HG03039 (cell line): ENCODE measurements around the gene CLDN5.

Experiments
- ATAC-seq: cut with Tn5 transposase; IDR thresholded peaks from one replicate; pipeline ENCODE4 v1.9.1; 2021; ENCODE audit warnings: mild to moderate bottlenecking, moderate library complexity; ENCODE audit not compliant: unreplicated experiment

CLDN5 gene

DNA sequence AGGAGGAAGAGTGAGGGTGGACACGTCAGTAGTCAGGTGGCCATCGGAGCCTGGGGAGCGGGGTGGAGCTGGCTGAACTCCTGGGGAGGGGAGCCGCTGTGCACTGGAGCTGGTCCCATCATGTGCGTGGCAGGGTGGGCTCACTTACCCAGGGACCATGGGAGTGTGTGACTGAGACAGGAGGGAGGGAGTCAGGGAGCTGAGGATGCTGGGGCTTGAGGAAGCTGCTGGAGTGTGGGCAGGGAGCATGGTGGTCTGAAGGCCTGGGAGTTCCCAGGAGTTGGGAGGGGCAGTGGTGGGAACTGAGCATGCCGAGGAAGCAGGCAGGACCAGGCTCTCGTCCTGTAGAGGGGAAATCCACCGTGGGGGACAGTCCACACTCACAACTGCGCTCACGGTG lies 18.0 kb downstream of the CLDN5 start:
- ATAC-seq, result no peak

DNA sequence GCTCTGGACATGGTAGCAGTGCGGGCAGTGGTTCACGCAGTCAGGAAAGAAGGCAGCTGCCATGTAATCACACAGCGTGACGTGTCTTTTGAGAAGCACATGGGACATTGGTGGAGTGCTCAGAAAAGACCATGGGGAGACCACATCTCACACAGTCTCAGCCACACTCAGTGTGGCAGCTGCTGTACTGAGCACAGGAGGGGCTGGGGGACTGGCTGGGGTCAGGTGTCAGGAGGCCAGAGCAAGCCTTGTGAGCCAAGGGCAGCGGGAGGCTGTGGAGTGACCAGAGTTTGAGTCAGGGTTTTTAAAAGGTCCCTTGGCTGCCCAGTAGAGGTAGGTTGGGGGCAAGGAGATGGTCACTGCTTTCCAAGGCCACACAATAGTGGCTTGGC lies 18.5 kb downstream of the CLDN5 start:
- no peak for ATAC-seq

DNA sequence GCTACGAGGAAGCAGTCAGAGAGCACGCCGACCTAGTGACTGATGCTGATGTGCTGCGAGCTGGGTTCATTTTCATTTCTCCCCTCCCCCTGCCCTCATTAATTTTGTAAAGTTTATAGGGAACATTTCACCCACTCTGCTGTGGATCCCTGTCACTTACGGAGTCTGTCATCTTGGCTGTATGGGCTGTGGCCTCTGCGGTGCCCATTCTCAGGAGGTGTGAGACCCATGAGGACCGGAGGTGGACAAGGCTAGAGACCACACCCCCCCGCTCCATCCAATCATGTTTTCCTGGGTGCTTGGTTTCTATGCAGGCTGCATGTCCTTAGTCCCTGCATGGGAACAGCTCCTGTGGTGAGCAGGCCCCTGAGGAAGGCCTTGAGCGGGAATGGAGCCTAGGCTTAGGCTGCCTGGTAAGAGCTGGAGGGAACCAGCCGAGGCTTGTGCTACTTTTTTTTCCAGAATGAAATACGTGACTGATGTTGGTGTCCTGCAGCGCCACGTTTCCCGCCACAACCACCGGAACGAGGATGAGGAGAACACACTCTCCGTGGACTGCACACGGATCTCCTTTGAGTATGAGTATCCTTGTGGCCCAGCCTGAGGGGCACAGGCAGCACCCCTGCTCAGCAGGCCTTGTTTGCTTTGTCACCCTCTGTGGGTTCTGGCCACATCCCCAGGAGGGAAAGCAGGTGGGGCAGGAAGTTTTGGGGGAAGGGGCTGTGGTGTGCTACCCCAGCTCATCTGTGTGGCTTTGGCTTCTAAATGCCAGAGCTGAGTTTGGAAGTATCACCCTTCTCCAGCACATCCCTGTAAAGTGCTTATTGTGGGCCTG lies 19.1 kb downstream of the CLDN5 start:
- ATAC-seq, result no peak

DNA sequence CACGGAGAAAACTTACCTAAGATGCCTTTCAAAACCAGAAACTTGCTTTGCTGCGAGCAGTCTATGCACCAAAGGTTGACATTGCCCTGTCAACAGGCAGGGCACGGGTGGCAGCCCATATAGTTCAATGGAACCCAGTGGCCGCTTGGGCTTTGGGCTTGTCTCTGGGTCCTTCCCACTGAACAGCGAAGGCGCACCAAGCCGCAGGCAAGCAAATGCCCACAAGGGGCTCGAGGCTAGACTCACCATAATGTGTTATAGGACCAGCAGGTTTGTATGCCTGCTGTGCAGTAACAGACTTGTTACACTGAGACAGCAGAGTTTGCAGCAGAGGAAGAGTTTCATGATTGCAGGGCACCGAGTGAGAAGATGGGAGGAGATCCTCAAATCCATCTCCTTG lies 20.3 kb downstream of the CLDN5 start:
- ATAC-seq, result no peak

DNA sequence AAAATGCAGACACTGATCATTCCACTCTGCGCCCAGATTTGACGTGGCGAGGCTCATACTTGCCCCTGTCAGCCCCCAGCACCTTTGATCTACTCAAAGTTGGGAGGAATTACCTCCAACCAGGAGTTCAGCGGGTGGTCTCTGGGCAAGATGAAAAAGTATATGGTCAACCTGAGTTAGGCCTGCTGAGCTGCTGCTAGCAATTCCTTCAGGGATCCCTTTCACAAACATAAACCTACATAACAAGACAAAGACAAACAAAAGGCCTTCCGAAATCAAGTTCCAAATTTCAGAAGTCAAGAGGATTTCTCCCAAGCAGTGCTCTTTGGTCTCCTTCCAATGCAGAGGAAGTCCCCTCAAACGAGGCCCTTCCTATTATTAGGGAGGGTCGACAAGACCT lies 20.8 kb downstream of the CLDN5 start:
- no peak for ATAC-seq

DNA sequence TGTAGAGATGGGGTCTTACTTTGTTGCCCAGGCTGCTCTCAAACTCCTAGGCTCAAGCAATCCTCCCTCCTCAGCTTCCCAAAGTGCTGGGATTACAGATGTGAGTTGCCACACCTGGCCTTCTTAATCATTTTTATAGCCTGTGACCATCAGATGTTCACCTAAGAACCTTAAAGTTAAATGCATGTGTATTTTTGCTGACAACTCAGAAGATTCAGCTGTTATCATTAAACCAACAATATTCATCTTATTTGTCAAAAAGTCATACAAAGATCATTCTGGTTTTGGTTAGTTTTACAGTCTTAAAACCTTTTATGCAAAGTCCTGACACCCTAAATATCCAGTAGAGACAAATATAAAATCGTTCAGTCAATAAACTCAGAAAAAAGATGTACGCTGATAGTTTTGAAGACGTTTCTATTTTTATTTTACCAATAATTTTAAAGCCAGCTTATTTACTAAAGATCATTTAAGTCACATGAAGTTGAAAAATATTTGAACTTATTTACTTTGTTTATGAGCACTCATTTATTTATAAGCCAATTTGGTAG lies 22.2 kb downstream of the CLDN5 start:
- ATAC-seq, result no peak

DNA sequence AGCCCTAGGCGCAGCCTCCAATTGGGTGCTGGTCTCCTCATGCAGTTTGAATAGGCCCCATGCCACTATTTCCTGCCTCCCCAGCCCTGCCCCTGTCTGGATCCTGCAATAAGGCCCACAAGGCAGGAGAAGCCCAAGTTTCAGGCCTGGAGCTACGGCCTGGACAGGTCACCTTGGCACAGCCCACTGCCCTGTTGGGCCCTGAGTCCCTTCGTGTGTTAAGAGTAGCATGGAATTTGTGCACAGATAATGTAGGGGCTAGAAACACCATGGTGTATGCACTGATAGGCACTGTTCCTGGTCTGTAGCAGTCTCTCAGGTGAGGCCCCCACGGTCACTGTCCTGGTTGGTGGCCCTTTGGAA lies 24.3 kb downstream of the CLDN5 start:
- no peak for ATAC-seq

DNA sequence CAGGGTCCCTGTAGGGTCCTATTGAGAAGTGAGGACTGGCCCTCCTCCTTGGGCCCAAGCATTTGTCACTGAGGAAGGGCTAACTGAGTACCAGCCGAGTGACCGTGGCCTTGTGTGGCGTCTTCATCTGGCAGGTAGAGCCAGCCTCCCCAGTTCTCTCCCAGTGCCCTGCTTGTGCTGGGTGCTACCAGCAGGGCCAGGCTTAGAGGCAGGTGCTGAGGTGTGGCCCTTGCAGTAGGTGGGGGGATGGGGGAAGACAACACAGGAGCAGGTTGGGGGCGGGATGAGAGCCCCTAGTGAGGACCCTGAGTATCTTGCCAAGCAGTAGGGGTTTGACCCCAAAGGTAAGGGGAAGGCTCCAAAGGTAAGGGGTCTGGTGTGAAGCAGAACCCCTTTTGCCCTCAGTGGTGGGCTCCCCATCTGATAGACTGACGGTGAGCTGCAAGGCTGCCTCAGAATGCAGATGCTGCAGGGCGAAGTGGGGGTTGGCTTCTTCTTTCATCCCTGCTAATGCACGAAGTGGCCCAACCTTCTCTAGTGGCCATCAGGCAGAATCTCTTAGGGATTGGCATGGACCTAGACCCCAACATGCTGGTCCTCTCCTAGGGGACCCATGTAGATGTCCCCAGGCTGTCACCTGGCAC lies 24.9 kb downstream of the CLDN5 start:
- no peak for ATAC-seq

DNA sequence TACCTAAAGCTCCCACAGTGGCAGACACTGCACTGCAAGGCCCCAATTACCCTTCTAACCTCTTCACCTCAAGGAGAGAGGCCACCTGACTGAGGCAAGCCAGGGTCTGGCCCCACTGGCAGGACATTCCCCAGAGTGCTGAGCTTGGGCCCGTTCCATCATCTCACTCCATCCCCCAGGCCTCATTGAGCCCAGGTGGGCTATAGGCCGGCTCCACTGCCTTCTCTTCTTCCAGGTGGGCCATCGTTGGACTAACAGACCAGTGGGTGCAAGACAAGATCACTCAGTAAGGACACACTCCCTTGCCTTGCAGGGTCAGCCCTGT lies 25.4 kb downstream of the CLDN5 start:
- no peak for ATAC-seq

DNA sequence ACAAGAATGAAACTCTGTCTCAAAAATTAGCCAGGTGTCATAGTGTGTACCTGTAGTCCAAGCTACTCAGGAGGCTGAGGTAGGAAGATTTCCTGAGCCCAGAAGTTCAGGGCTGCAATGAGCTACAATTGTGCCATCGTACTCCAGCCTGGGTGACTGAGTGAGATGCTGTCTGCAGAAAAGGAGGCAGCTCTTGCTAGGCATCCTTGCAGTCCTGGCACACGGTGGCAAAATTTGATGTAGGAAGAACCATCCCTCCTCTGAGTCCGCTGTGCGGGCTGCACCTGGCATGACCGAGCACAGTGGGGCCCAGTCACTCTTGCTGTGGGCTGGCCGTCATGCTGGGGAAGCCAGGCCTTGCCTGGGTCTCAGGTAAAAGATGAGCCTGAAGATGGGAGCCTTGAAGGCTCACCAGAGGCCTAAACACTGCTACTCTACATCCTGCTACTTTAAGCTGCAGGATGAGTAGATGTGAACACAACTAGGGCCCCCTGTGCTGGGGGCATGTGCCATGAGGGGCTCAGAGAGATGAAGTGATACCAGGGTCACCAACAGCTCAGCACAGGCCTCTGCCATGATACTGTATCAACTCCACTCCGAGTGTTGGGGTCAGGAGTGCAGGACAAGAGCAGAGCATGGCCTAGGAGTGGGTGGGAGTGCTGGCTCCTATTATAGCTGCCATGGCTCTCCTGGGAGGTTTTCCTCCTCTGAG lies 25.9 kb downstream of the CLDN5 start:
- ATAC-seq, result no peak

DNA sequence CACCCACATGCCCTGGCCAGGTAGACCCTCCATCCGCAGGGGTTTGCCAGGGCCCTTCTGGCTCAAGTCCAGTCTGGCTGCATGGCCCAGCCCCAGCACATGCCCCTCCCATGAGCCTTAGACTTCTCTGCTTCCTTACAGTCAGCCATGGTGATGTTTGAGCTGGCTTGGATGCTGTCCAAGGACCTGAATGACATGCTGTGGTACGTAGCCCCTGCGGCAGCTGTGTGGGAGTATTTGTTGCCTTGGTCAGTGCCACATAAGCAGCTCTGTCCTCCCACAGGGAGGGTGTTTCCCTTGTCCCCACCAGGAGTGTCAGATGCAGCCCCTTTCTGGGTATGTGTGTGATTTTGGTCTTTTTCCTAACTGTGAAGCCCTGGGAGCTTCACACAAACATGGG lies 27.0 kb downstream of the CLDN5 start:
- no peak for ATAC-seq

DNA sequence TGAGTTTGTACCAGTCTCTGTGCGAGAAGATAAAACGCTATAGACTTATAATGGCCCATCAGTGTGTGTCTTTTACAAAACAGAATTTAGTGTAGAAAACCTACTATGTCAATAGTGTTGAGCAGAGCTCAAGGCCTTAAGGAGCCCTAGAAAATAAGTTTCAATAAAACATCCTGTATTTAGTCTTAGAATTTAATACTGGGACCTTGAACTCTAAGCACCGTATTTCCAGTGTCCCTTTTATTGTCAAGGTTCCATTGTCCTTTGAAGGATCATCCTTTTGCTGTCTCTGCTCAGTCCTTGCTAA lies 27.9 kb downstream of the CLDN5 start:
- ATAC-seq, result no peak

DNA sequence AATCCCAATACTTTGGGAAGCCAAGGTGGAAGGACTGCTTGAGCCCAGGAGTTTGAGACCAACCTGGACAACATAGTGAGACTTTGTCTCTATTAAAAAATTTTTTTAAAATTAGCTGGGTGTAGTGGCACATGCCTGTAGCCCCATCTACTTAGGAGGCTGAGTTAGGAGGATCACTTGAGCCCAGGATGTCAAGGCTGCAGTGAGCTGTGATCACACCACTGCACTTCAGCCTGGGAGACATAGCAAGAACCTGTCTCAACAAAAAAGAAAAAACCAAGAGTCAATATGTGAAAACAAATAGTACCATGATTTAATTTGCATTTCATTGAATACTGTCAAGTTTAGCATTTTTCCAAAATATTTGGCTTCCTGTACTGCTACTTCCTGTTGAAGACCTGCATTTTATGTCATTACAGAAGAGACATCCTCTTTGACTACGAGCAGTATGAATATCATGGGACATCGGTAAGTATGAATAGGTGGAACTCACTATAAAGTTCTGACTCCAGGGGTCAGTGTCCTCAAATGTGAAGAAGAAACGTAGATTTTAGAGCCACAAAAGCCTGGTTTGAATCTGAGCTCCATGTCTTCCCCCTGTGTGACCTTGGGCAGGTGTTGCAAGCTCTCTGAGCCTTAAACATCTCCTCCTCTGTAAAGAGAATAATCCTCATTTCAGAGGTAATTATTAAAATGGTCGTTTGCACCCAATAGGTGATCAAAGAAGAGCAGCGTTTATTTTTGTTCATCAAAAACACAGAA lies 28.5 kb downstream of the CLDN5 start:
- ATAC-seq, result no peak

DNA sequence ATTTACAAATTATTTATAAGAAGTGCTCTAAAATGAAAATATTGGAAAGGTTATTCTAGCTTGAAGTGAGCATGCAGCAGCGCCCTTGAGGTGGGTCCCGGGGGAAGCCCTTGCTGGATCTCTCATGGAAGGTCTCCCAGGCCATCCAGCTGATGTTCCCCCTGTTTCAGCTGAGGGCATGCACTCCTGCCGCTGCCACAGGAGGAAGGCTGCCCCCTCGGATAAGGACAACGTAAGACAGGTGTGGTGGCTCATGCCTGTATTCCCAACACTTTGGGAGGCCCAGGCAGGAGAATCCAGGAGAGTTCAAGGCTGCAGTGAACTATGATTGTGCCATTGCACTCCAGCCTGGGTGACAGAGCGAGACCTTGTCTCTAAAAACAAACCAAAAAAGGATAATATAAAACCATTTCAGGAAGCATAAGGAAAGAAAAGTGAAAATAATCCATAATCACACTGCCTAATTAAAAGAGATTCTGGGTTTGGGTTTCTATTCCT lies 29.5 kb downstream of the CLDN5 start:
- ATAC-seq, result no peak

DNA sequence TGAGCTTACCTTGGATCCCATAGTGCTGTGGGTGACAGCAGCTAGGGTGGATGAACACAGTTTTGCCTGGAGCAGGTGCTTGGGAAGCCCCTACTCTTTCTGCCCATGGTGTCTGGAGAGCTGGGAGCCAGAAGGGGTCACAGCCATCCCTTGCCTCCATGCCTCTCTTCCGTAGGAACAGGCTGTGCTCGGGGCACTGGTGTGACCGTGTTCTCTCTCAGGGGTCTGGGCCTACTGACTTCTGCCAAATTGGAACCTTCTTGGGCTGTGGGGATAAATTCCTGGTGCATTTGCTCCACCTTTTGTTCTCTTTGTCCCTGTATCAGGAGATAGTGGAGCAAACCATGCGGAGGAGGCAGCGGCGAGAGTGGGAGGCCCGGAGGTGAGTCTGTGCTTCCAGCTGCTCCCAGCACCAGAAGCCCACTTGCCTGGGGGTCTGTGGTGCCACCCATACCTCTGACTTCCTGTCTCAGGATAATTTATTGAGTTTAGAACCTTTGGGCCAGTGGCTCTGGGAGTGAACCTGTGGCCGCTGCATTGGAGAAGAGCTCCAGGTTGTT lies 30.1 kb downstream of the CLDN5 start:
- ATAC-seq, result no peak

DNA sequence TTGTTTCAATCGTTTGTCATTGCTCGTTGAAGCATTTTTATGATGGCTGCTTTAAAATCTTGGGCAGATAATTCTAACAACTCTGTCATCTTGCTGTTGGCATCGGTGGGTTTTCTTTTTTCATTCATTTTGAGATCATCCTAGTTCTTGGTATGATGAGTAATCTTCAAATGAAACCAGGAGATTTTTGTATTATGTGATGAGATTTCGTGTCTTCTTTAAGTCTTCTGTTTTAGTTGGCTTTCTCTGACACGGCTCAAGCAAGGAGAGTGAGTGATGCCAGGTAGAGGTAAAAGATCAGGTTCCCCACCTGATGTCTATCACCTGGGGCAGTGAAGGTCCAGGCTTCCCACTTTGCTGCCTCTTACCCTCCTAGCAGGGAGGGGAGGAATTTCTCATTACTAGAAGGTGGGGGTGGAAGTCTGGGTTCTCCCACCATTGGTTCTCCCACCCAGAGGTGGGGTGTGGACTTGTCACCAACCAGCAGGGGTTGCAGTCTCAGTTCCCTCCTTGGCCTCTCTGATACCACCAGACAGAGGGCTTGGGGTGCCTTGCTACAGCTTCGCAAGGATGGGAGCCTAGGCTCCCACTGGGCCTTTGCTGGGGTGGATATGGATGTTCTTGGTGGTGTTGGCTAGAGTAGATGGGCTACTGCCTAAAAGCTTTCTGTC lies 31.6 kb downstream of the CLDN5 start:
- no peak for ATAC-seq

DNA sequence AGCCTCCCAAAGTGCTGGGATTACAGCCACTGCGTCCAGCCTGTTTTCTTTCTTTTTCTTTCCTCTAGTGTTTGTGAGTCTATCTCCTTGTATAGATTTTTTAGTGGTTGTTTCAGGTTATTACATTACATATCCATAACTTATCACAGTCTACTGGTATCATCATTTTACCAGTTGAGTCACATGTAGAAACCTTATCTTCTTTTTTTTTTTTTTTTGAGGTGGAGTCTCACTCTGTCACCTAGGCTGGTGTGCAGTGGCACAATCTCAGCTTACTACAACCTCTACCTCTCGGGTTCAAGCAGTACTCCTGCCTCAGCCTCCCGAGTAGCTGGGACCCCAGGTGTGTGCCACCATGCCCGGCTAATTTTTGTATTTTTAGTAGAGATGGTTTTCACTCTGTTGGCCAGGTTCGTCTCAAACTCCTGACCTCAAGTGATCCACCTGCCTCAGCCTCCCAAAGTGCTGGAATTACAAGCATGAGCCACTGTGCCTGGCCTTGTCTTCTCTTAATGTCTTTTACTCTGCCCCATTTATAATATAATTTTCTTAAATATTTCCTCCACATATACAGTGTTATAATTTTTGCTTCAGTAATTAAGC lies 33.5 kb downstream of the CLDN5 start:
- ATAC-seq, result no peak

DNA sequence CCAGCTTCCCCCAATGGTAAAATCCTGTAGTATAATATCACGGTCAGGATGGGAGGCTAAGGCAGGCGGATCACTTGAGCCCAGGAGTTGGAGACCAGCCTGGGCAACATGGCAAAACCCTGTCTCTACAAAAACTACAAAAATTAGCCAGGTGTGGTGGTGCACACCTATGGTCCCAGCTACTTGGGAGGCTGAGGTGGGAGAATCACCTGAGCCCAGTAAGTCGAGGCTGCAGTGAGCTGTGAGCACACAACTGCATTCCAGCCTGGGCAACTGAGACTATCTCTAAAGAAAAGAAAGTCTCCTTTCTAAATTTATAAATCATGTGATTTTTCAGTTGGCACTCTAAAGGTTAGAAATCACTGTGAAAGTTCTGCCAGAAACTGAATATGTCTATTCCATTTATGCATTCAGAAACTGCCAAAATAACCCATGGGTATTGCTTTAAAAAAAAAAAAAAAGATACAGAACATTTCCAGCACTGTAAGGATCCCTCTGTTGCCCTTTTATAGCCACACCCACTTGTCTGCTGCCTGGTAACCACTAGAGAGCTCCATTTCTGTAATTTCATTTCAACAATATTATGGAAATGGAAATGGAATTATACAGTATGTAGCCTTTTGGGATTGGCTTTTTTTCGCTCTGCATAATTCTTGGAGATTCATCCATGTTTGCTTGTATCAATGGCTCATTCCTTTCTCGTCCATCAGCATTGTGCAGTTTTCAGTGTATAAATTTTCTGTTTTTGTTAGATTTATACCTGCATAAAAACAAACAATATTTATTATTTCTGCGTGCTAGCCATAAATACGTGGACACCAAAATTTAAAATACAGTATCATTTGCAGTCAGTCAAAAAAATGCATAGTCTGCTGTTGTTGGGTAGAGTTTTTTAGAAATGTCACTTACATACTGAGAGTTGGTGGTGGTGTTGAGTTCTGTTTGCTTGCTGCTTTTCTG lies 35.0 kb downstream of the CLDN5 start:
- no peak for ATAC-seq

DNA sequence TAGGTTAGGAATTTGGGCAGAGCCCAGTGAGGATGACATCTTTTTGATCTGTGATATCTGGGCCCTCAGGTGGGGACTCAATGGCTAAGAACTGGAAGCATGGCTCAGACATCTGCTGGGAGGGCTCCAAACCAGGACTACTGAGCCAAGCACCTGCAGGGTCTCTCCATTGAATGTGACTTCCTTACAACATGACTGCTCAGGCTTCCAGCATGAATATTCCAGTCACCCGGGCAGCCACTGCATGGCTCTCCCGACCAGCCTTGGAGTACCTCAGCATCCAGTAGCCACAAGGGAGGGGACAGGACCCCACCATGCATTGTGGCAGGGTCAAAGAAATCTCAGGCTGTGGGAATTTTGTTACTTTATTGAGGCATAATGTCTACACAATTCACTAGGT lies 35.9 kb downstream of the CLDN5 start:
- ATAC-seq, result no peak
